GM12801 (cell line): Measurements from ENCODE around the gene MARCHF4.

Experiments used
- TF ChIP-seq, protein P1 (sequence below): IDR thresholded peaks from one replicate; pipeline ENCODE4 v1.5.1; 2011; ENCODE audit warnings: control low read depth; ENCODE audit not compliant: insufficient read length; ENCODE audit errors: extremely low read depth

Gene MARCHF4

DNA sequence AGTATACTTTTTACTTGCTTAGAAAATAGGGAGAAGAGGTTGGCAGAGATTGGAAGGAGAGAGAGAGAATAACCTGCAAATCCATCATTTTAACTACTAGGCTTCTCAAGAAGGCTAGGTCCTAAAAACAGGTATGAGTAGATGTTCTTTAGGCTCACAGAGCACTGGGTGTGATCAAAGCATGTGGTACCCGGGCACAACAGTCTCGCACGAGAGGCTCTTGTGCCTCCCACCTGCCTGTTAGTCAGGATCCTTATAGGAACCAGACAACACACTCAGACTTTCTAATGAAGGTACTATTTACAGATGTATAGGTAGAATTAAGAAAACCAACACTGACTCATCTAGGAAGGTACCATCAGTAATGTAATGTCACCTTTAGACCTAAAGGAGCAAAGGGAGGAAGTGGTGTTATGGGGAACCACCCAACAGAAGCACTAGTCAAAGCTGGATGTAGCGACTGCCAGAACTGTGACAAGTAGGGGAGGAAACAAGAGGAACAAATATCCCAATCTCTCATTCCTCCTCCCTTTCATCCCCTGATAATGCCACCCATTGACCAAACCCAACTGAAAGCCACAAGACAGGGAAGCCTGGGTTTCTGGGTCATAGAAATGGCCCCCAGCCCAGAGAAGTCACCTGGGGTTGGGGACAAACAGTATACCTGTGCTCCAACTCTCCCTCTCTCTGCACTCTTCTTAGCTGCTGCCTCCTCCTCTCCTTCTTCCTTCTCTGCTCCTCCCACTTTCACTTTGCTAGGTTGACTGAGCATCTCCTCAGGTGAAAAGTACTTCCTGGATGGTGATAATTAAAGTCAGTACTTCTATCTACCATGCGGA lies 16.0 kb upstream of the MARCHF4 start:
- TF ChIP-seq, protein P1, sequence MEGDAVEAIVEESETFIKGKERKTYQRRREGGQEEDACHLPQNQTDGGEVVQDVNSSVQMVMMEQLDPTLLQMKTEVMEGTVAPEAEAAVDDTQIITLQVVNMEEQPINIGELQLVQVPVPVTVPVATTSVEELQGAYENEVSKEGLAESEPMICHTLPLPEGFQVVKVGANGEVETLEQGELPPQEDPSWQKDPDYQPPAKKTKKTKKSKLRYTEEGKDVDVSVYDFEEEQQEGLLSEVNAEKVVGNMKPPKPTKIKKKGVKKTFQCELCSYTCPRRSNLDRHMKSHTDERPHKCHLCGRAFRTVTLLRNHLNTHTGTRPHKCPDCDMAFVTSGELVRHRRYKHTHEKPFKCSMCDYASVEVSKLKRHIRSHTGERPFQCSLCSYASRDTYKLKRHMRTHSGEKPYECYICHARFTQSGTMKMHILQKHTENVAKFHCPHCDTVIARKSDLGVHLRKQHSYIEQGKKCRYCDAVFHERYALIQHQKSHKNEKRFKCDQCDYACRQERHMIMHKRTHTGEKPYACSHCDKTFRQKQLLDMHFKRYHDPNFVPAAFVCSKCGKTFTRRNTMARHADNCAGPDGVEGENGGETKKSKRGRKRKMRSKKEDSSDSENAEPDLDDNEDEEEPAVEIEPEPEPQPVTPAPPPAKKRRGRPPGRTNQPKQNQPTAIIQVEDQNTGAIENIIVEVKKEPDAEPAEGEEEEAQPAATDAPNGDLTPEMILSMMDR: no peak

GRCh38 chr2:216387262-216387661 lies 15.0 kb upstream of the MARCHF4 start:
- TF ChIP-seq, protein P1: no peak

DNA sequence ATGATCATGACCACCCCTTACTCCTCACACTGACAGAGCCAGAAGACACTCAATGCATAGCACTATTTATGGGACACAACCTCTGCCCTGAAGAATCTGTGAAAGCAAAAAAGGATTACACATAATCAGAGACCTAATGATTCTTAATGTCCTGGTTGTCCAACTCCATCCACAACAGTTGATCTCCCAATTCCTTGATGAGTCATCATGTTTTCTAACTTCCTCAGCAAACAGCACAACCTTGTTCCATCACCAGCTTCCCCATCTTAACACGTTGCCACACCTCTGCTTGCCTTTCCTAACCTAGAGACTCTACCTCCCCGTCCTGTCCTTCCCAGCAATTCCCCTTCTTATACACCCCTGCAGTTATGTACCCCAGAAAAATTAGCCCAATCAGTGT lies 13.2 kb upstream of the MARCHF4 start:
- TF ChIP-seq, protein P1: no peak

DNA sequence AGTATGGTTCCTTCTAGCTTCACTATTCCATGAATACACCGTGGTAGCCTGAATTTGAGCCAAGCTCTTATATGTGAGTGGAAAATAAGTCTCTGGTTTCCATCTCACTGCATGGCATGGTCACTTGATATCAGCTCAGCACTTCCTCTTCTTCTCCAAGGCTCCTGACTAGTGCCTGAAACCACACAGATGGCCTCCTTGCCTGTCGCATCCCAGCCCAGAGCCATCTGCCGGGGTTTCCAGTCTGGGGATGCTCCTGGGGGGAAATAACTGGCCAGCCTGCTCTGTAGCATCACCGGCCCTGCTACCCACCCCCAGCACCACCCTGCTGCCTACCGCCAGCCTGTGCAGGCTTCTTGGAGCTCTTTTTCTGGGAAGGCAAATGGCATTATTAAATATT lies 7.7 kb upstream of the MARCHF4 start:
- TF ChIP-seq, protein P1: no peak

GRCh38 chr2:216375286-216375685 lies 3.0 kb upstream of the MARCHF4 start:
- TF ChIP-seq, protein P1: no peak

DNA sequence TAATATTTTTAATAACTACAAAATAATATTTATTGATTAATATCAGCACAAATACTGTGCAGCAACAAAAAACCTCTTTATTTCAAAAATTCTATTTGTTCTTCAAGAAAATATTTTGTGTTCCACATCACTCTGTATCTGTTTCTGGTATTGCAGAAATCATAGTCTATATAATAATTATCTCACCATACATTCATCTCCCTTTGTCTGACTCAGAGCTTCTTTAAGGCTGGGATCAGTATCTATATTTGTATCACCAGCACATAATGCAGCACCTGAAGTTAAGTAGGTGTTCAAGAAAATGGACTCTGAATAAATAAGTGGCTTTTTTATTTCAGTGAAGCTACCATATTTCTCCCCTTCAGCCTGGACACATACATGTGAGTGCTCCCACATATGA lies 1.6 kb upstream of the MARCHF4 start:
- TF ChIP-seq, protein P1: no peak

DNA sequence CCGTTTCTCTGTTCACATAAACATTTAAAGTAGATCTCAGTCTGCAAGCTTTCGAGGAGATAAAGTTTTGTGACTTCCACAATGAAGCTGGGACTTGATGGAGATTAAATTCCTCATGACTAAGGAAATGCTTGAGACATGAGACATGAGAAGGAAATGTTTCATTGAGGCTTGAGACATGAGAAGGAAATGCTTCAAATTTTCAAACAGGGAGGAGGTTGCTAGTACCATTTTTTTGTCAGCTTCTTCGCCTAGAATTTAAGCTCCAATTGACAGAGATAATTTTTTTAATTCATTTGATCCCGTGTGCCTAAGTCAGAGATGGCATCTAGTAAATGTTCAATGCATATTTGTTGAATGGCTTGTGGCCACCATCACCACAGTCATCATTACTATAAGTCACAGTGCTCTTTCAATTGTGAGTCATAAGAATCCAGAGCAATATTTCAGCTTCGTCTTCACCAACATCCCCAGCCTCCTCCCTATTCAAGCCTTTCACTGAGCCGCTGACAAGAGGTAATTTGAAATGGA lies 543 bp upstream of the MARCHF4 start:
- TF ChIP-seq, protein P1: no peak
